Keratinocyte (primary cell): Measurements from ENCODE around the gene RTN4RL2. TPM values are rescaled to one million over a fixed set of nuclear protein-coding genes. Genes with fewer than 3 reads are reported as not detected.

Experiments used
- DNase-seq: peaks from one replicate; pipeline ENCODE4 v3.0.0-alpha.2; 2011; ENCODE audit warnings: low read depth, missing footprints, low spot score
- FAIRE-seq: peaks from 2 replicates; lab custom pipeline; 2011; peaks lifted over from hg19 to GRCh38; lab: Jason Lieb, UNC
- H2AFZ ChIP-seq: 2 replicates; pipeline ENCODE4 v1.6.0; 2012; ENCODE audit warnings: low read length, control low read depth, inconsistent platforms; ENCODE audit not compliant: control insufficient read depth
- H3K27ac ChIP-seq: 2 replicates; pipeline ENCODE4 v1.5.1; 2011; ENCODE audit warnings: low read length; ENCODE audit not compliant: control insufficient read depth, insufficient read depth
- H3K27me3 ChIP-seq: 3 replicates; pipeline ENCODE4 v1.6.0; 2011; ENCODE audit warnings: low read length; ENCODE audit not compliant: control insufficient read depth, insufficient read depth; ENCODE audit errors: extremely low read depth
- H3K36me3 ChIP-seq, 2 experiments: 2 replicates in 1 of 2; 3 replicates in 1 of 2; pipeline ENCODE4 v1.5.1; 2011; ENCODE audit warnings: low read length in 2 of 2, mild to moderate bottlenecking in 1 of 2; ENCODE audit not compliant: control insufficient read depth in 2 of 2, insufficient read depth in 2 of 2; ENCODE audit errors: extremely low read depth in 1 of 2
- H3K4me1 ChIP-seq: 3 replicates; pipeline ENCODE4 v1.5.1; 2011; ENCODE audit warnings: low read length; ENCODE audit not compliant: control insufficient read depth, insufficient read depth; ENCODE audit errors: extremely low read depth
- H3K4me2 ChIP-seq: 3 replicates; pipeline ENCODE4 v1.6.0; 2011; ENCODE audit warnings: low read depth, low read length; ENCODE audit not compliant: control insufficient read depth, insufficient read depth; ENCODE audit errors: extremely low read depth
- H3K4me3 ChIP-seq, 3 experiments: fragments of 200-600 bp in 1 of 3; sonication (generic) in 1 of 3; 2 replicates in 2 of 3; 3 replicates in 1 of 3; pipeline ENCODE4 v1.5.1; 2011 to 2016; ENCODE audit warnings: low read length in 3 of 3, mild to moderate bottlenecking in 3 of 3, control low read depth in 2 of 3, inconsistent platforms in 1 of 3, low read depth in 1 of 3, mixed read lengths in 1 of 3, mixed run types in 1 of 3, moderate library complexity in 1 of 3; ENCODE audit not compliant: control insufficient read depth in 2 of 3, insufficient read depth in 2 of 3; ENCODE audit errors: extremely low read depth in 1 of 3
- H3K79me2 ChIP-seq: 2 replicates; pipeline ENCODE4 v1.6.0; 2012; ENCODE audit warnings: low read length; ENCODE audit not compliant: control insufficient read depth, insufficient read depth
- H3K9ac ChIP-seq: 3 replicates; pipeline ENCODE4 v1.6.0; 2011; ENCODE audit warnings: low read length; ENCODE audit not compliant: control insufficient read depth, insufficient read depth; ENCODE audit errors: extremely low read depth
- H3K9me1 ChIP-seq: 3 replicates; pipeline ENCODE4 v1.6.0; 2011; ENCODE audit warnings: low read length; ENCODE audit not compliant: control insufficient read depth, insufficient read depth; ENCODE audit errors: extremely low read depth
- H3K9me3 ChIP-seq: 2 replicates; pipeline ENCODE4 v1.5.1; 2012; ENCODE audit warnings: low read depth, low read length; ENCODE audit not compliant: control insufficient read depth
- H4K20me1 ChIP-seq: 3 replicates; pipeline ENCODE4 v1.6.0; 2011; ENCODE audit warnings: low read length; ENCODE audit not compliant: control insufficient read depth, insufficient read depth; ENCODE audit errors: extremely low read depth
- EZH2 ChIP-seq: IDR thresholded peaks from one replicate; pipeline ENCODE4 v1.6.1; 2012; ENCODE audit warnings: inconsistent platforms, mild to moderate bottlenecking, low read length, moderate library complexity
- dilution Hi-C: fragments of 300-500 bp; cut with MboI; formaldehyde crosslinking; loops from one replicate; pipeline ENCODE4 v1.7.0; 2020; ENCODE audit warnings: low sequenced_read_pairs; ENCODE audit not compliant: extremely low pct_ligation_motif_present
- polyA plus RNA-seq, 5 experiments: library from polyadenylated mRNA; depleted of rRNA in 3 of 5; stranded (reverse) in 3 of 5; stranded (forward) in 1 of 5; unstranded in 1 of 5; fragments of >200 nt; gene quantifications; 1 replicate in 1 of 5; 2 replicates in 3 of 5; 3 replicates in 1 of 5; pipeline versions ENCODE4 v1.2.1 to v1.2.3, GENCODE V29; 2011 to 2012; ENCODE audit warnings: missing spikeins in 2 of 5, low read depth in 1 of 5, low replicate concordance in 1 of 5
- TF ChIP-seq, protein P1 (sequence below), 3 experiments: IDR thresholded peaks in 1 of 3; conservative IDR thresholded peaks in 1 of 3; optimal IDR thresholded peaks in 1 of 3; 2 replicates in 2 of 3; 3 replicates in 1 of 3; pipeline versions ENCODE3 to v1.5.1; 2011; ENCODE audit warnings: low read length in 3 of 3, mild to moderate bottlenecking in 3 of 3, moderate library complexity in 2 of 3, control low read depth in 1 of 3, inconsistent platforms in 1 of 3; ENCODE audit not compliant: insufficient read depth in 2 of 3; ENCODE audit errors: extremely low read depth in 1 of 3

Gene RTN4RL2
- polyA plus RNA-seq, 1 donor (not counting 4 experiments of a cell fraction or from before 2014, with no cell fraction given) = 0.03 TPM

DNA sequence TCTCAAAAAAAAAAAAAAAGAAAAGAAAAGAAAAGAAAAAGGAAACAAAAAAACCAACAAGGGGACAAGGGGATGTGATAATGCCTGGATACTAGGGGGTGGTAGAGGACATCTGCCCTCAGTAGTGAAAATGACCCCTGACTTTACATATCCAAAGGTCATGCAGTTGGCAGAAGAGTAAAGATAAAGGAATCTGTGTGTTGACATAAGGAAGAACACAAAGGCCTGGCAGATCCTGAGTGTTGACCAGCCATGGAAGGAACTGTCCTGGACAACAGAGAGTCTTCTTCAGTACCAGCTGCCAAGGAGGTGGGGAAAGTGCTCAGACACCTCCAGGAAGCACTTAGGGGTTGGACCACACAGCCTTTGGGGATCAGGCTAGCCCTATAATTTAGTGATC lies 42.5 kb downstream of the RTN4RL2 start:
- Histone ChIP-seq H3K4me1 (peaks cover 9% of the 10 kb centered on the region), H3K9me1 (no peaks in the 10 kb centered on the region), H3K79me2 (no peaks in the 10 kb centered on the region), H3K27ac (no peak overlapping the region), H3K36me3 (no peaks in the 10 kb centered on the region), H2AFZ (no peak overlapping the region), H3K9ac (no peak overlapping the region), H3K27me3 (no peaks in the 10 kb centered on the region), H4K20me1 (no peaks in the 10 kb centered on the region), H3K4me3 (no peak overlapping the region), H3K4me2 (no peak overlapping the region), H3K9me3 (no peaks in the 10 kb centered on the region)
- dilution Hi-C loops = no loop called here
- FAIRE-seq (no peak), DNase-seq (no peak)
- TF ChIP-seq EZH2 = no peak
- TF ChIP-seq, protein P1, sequence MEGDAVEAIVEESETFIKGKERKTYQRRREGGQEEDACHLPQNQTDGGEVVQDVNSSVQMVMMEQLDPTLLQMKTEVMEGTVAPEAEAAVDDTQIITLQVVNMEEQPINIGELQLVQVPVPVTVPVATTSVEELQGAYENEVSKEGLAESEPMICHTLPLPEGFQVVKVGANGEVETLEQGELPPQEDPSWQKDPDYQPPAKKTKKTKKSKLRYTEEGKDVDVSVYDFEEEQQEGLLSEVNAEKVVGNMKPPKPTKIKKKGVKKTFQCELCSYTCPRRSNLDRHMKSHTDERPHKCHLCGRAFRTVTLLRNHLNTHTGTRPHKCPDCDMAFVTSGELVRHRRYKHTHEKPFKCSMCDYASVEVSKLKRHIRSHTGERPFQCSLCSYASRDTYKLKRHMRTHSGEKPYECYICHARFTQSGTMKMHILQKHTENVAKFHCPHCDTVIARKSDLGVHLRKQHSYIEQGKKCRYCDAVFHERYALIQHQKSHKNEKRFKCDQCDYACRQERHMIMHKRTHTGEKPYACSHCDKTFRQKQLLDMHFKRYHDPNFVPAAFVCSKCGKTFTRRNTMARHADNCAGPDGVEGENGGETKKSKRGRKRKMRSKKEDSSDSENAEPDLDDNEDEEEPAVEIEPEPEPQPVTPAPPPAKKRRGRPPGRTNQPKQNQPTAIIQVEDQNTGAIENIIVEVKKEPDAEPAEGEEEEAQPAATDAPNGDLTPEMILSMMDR (optimal IDR thresholded peaks at IDR 0.05 in 1 of 3, IDR thresholded peaks at IDR 0.05 in 1 of 3, conservative IDR thresholded peaks at IDR 0.05 in 1 of 3; ENCODE audit: extremely low read depth in 1 of 3, insufficient read depth in 2 of 3, low read length in 3 of 3) = no peak

DNA sequence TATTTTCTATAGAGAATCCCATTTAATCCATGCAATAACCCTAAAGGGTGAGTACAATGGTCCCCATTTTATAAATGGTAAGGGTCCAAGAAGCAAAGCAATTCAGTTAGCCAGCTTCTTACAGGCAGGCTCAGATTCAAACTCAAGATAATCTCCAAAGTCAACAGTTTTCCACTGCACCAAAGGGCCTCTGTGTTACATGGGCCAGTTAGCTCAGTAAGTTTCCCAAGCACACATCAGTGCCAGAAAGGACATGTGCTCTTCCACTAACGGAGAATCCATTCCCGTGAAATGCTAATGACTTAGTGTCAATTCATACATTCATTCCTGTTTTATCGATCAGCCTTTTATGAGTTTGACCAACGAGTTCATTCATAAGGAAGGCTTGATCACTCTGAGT lies 44.2 kb downstream of the RTN4RL2 start:
- FAIRE-seq (no peak), DNase-seq (no peak)
- Histone ChIP-seq H3K27ac (no peak overlapping the region), H3K4me3 (no peak overlapping the region), H3K79me2 (no peaks in the 10 kb centered on the region), H2AFZ (no peak overlapping the region), H3K27me3 (no peaks in the 10 kb centered on the region), H3K9me1 (no peaks in the 10 kb centered on the region), H3K9ac (no peak overlapping the region), H3K9me3 (no peaks in the 10 kb centered on the region), H4K20me1 (no peaks in the 10 kb centered on the region), H3K36me3 (no peaks in the 10 kb centered on the region), H3K4me1 (peaks cover 5% of the 10 kb centered on the region), H3K4me2 (no peak overlapping the region)
- dilution Hi-C loops = no loop called here
- TF ChIP-seq, protein P1 (optimal IDR thresholded peaks at IDR 0.05 in 1 of 3, IDR thresholded peaks at IDR 0.05 in 1 of 3, conservative IDR thresholded peaks at IDR 0.05 in 1 of 3; ENCODE audit: extremely low read depth in 1 of 3, insufficient read depth in 2 of 3, low read length in 3 of 3) = no peak
- no peak for TF ChIP-seq EZH2
